OCI-LY3 (cell line): ENCODE data around the gene DEGS1.
A peak's percentile ranks its signal among the peaks of the same experiment; 100 is the strongest.

ENCODE experiments used
- H2AFZ ChIP-seq: fragments of 200-600, 300-600 bp; shearing (Covaris generic); 2 replicates; pipeline ENCODE4 v1.6.0; 2014; ENCODE audit warnings: antibody characterized with exemption, low read depth, low read length
- H3K27ac ChIP-seq: fragments of 200-600, 300-600 bp; sonication (generic); 2 replicates; pipeline ENCODE4 v1.5.1; 2014; ENCODE audit warnings: mild to moderate bottlenecking, low read length, moderate library complexity, mixed read lengths
- H3K27me3 ChIP-seq: fragments of 200-600, 300-600 bp; sonication (generic); 2 replicates; pipeline ENCODE4 v1.6.1; 2014; ENCODE audit warnings: low read depth, low read length, mixed read lengths
- H3K36me3 ChIP-seq: fragments of 200-600, 300-600 bp; sonication (generic); replicated peaks from 2 replicates; pipeline ENCODE3; 2014; ENCODE audit warnings: low read depth, low read length, mixed read lengths
- H3K4me1 ChIP-seq: fragments of 300-600, 200-600 bp; sonication (generic); 2 replicates; pipeline ENCODE4 v1.6.1; 2014; ENCODE audit warnings: low read length, mixed read lengths
- H3K4me2 ChIP-seq: fragments of 200-600, 300-600 bp; sonication (generic); 2 replicates; pipeline ENCODE4 v1.6.1; 2014; ENCODE audit warnings: low read length, mixed read lengths
- H3K4me3 ChIP-seq: fragments of 300-600, 200-600 bp; sonication (generic); 2 replicates; pipeline ENCODE4 v1.5.1; 2014; ENCODE audit warnings: antibody characterized with exemption, mild to moderate bottlenecking, low read length, moderate library complexity
- H3K79me2 ChIP-seq: fragments of 300-600, 200-600 bp; shearing (Covaris generic); 2 replicates; pipeline ENCODE4 v1.6.1; 2014; ENCODE audit warnings: mild to moderate bottlenecking, low read length, mixed read lengths
- H3K9ac ChIP-seq: fragments of 300-600, 200-600 bp; shearing (Covaris generic); 2 replicates; pipeline ENCODE4 v1.6.0; 2014; ENCODE audit warnings: mild to moderate bottlenecking, low read length, moderate library complexity
- H3K9me3 ChIP-seq: fragments of 200-600, 300-600 bp; shearing (Covaris generic); 2 replicates; pipeline ENCODE4 v1.6.1; 2014; ENCODE audit warnings: low read length, mixed read lengths; ENCODE audit not compliant: insufficient read depth
- H4K20me1 ChIP-seq: fragments of 200-600, 300-600 bp; sonication (generic); 2 replicates; pipeline ENCODE4 v1.6.1; 2016; ENCODE audit warnings: low read length, mixed read lengths; ENCODE audit not compliant: insufficient read depth
- EZH2phosphoT487 ChIP-seq: fragments of 200-600 bp; shearing (Covaris generic); IDR thresholded peaks from 2 replicates; pipeline ENCODE4 v1.6.1; 2018; ENCODE audit warnings: antibody characterized with exemption, mixed run types, low read depth
- TF ChIP-seq, protein P1 (sequence below): fragments of 200-600, 300-600 bp; sonication (generic); IDR thresholded peaks from 2 replicates; pipeline ENCODE4 v1.5.1; 2014; ENCODE audit warnings: antibody characterized with exemption, low read length, low read depth

The DEGS1 gene

DNA sequence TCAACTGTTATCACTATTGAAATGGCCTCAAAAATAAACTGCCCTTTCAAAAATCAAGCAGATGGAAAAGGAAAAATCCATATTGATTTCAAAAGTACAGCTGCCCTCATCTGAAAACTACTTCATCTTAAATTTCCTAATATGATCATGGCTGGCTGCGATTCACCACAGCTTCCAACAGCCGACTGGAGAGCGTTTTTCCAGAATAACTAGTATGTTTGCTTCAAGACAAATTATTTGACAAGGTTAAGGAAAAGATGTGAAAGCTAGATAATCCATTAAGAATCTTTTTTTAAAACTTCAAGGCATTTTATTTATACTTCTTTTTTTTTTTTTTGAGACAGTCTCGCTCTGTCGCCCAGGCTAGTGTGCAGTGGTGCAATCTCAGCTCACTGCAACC, 4.1 kb upstream of the DEGS1 start:
- Histone ChIP-seq H3K36me3 (no peaks in the 10 kb centered on the region), H3K4me3 (no peak overlapping the region), H3K27ac (no peak overlapping the region), H3K4me2 (no peak overlapping the region), H3K9me3 (no peaks in the 10 kb centered on the region), H3K9ac (no peak overlapping the region), H3K4me1 (peaks cover 13% of the 10 kb centered on the region), H2AFZ (no peak overlapping the region), H4K20me1 (no peaks in the 10 kb centered on the region), H3K79me2 (peaks cover 8% of the 10 kb centered on the region), H3K27me3 (peaks cover 10% of the 10 kb centered on the region)
- TF ChIP-seq, protein P1, sequence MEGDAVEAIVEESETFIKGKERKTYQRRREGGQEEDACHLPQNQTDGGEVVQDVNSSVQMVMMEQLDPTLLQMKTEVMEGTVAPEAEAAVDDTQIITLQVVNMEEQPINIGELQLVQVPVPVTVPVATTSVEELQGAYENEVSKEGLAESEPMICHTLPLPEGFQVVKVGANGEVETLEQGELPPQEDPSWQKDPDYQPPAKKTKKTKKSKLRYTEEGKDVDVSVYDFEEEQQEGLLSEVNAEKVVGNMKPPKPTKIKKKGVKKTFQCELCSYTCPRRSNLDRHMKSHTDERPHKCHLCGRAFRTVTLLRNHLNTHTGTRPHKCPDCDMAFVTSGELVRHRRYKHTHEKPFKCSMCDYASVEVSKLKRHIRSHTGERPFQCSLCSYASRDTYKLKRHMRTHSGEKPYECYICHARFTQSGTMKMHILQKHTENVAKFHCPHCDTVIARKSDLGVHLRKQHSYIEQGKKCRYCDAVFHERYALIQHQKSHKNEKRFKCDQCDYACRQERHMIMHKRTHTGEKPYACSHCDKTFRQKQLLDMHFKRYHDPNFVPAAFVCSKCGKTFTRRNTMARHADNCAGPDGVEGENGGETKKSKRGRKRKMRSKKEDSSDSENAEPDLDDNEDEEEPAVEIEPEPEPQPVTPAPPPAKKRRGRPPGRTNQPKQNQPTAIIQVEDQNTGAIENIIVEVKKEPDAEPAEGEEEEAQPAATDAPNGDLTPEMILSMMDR: no peak
- TF ChIP-seq EZH2phosphoT487: no peak

DNA sequence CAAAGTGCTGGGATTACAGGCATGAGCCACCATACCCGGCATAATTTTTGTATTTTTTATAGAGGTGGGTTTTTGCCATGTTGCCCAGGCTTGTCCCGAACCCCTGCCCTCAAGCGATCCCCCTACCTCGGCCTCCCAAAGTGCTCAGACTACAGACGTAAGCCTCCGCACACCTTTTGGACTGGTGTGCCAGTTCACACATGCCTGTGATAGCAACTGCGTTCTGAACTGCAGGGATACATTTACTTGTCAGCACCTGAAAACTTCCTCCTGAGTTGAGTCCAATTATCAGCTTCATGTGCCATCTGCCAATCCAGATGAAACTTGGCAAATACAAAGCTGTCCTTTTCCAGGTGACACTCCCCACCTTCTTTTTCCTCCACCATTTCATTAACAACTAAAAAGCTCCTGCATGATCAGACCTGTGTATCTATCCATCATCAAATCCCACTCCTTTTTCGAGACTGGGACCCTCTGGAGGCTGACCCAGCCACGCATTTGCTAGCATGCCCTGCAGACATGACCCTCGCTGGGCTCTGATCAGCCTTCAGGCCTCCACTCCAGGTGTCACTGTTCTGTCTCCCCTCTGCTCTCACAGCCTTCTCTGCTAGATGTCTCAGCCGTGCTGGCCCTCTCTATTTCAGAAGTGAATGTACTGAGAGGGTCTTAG, 2.1 kb upstream of the DEGS1 start:
- Histone ChIP-seq H4K20me1 (peaks cover 19% of the 10 kb centered on the region), H3K27me3 (peaks cover 10% of the 10 kb centered on the region), H3K4me1 (peaks cover 28% of the 10 kb centered on the region), H2AFZ (no peak overlapping the region), H3K9me3 (no peaks in the 10 kb centered on the region), H3K27ac (no peak overlapping the region), H3K4me2 (no peak overlapping the region), H3K79me2 (peaks cover 28% of the 10 kb centered on the region), H3K36me3 (peaks cover 12% of the 10 kb centered on the region), H3K4me3 (no peak overlapping the region), H3K9ac (no peak overlapping the region)
- no peak for TF ChIP-seq EZH2phosphoT487
- TF ChIP-seq, protein P1: no peak

DNA sequence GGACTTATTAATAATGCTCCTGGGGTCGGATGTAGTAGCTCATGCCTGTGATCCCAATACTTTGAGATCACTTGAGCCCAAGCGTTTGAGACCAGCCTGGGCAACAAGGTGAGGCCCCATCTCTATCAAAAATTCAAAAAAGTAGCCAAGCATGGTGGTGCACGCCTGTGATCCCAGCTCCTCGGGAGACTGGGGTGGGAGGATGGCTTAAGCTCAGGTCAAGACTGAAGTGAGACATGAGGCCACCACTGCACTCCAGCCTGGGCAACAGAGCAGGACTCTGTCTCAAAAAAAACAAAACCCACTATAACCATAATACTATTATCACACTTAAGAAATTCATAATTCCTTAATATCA, 1.6 kb upstream of the DEGS1 start:
- Histone ChIP-seq H3K27ac (peak overlapping the region; percentile 90), H3K79me2 (peaks cover 33% of the 10 kb centered on the region), H3K4me2 (peak overlapping the region; percentile 63), H3K4me1 (peaks cover 33% of the 10 kb centered on the region), H2AFZ (no peak overlapping the region), H3K27me3 (peaks cover 10% of the 10 kb centered on the region), H3K36me3 (peaks cover 15% of the 10 kb centered on the region), H3K4me3 (peak overlapping the region; percentile 85), H3K9me3 (no peaks in the 10 kb centered on the region), H4K20me1 (peaks cover 23% of the 10 kb centered on the region), H3K9ac (peak overlapping the region; percentile 90; the same call in 1 of the 2 replicates)
- TF ChIP-seq, protein P1: no peak
- TF ChIP-seq EZH2phosphoT487: no peak

DNA sequence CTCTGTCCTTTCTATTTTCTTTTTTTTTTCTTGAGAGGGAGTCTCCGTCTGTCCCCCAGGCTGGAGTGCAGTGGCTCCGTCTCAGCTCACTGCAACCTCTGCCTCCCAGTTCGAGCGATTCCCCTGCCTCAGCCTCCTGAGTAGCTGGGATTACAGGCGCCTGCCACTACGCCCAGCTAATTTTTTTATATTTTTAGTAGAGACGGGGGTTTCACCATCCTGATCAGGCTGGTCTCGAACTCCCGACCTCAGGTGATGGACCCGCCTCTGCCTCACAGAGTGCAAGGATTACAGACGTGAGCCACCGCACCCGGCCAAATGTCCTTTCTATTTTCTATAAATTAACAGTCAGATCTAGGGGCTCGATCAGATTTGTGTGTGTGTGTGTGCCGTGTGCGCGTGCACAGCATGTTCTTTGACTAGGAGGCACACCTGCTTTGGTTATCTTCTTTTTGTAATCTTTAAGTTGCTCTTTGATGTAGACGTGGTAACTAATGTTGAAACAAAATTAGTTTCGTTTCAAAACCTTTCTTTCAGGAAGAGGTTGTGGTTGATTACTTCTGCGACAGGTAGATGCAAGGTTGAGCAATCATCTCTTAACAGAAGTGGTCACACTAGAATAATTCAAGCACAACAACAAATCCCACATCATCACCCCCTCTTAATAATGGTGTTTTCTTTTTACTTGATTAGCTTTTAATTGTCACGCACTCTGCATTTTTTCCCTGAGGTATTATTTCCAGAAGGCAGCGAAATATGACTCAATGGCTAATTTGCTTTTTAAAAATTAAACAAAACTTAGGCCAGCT, 779 bp upstream of the DEGS1 start:
- TF ChIP-seq, protein P1: no peak
- TF ChIP-seq EZH2phosphoT487: no peak
- peak overlapping the region; percentile 90 for H3K27ac ChIP-seq
- H3K4me1 ChIP-seq: peaks cover 38% of the 10 kb centered on the region
- H3K4me3 ChIP-seq: peak overlapping the region; percentile 85
- H3K4me2 ChIP-seq: peak overlapping the region; percentile 63
- H2AFZ ChIP-seq: peak overlapping the region; percentile 48
- H3K9me3 ChIP-seq: no peaks in the 10 kb centered on the region
- peaks cover 30% of the 10 kb centered on the region for H4K20me1 ChIP-seq
- H3K79me2 ChIP-seq: peaks cover 41% of the 10 kb centered on the region
- peak overlapping the region; percentile 90 for H3K9ac ChIP-seq
- peaks cover 21% of the 10 kb centered on the region for H3K36me3 ChIP-seq
- peaks cover 10% of the 10 kb centered on the region for H3K27me3 ChIP-seq
